T-cell (primary cell): ENCODE measurements around the gene GULP1. TPM values are rescaled to one million over a fixed set of nuclear protein-coding genes. Genes with fewer than 3 reads are reported as not detected.

Experiments used
- ATAC-seq, 4 experiments: fragments of 200-7000 bp in 3 of 4; fragments of 150-1000 bp in 1 of 4; cut with Tn5 transposase; replicated peaks in 1 of 4; 1 replicate in 3 of 4; 2 replicates in 1 of 4; pipeline ENCODE4 v1.10.0; 2021; ENCODE audit warnings: moderate library complexity in 3 of 4, mild to moderate bottlenecking in 2 of 4, moderate number of reproducible peaks in 1 of 4
- CTCF ChIA-PET, 2 donors: fragments of 300-600 bp; sonication (Branson Sonifier 250); formaldehyde crosslinking; loops; one replicate each; lab custom pipeline; 2022; ENCODE audit warnings: antibody characterized with exemption in 2 of 2; lab: Charles Lee
- POLR2A ChIA-PET, 2 donors: fragments of 300-600 bp; sonication (Branson Sonifier 250); formaldehyde crosslinking; loops; one replicate each; lab custom pipeline; 2022; ENCODE audit warnings: antibody characterized with exemption in 2 of 2; lab: Charles Lee
- DNase-seq, 35 experiments: peaks; one replicate each; pipeline versions ENCODE4 v3.0.0 to v3.0.0-alpha.2; 2013 to 2023
- H3K27ac ChIP-seq: one replicate; pipeline ENCODE4 v1.5.1; 2013; ENCODE audit warnings: low read length
- H3K27me3 ChIP-seq, 2 experiments: replicated peaks in 1 of 2; 1 replicate in 1 of 2; 2 replicates in 1 of 2; pipeline versions ENCODE4 v1.6.1 to v1.7.0; 2013; ENCODE audit warnings: low read length in 1 of 2, mixed read lengths in 1 of 2; ENCODE audit not compliant: control insufficient read depth in 2 of 2, insufficient read depth in 2 of 2; ENCODE audit errors: extremely low read depth in 1 of 2
- H3K36me3 ChIP-seq, 2 donors: 1 replicate in 1 of 2; 2 replicates in 1 of 2; pipeline versions ENCODE4 v1.6.1 to v1.7.0; 2013; ENCODE audit warnings: low read length in 1 of 2; ENCODE audit not compliant: control insufficient read depth in 2 of 2, insufficient read depth in 1 of 2; ENCODE audit errors: extremely low read depth in 1 of 2
- H3K4me1 ChIP-seq, 2 experiments: 1 replicate in 1 of 2; 2 replicates in 1 of 2; pipeline versions ENCODE4 v1.6.1 to v1.7.0; 2013; ENCODE audit warnings: low read length in 2 of 2, mixed read lengths in 1 of 2; ENCODE audit not compliant: insufficient read depth in 2 of 2, control insufficient read depth in 1 of 2; ENCODE audit errors: extremely low read depth in 1 of 2
- H3K4me3 ChIP-seq, 2 donors: 1 replicate in 1 of 2; 2 replicates in 1 of 2; pipeline versions ENCODE4 v1.5.1 to v1.7.0; 2013; ENCODE audit warnings: mild to moderate bottlenecking in 2 of 2, low read length in 1 of 2, moderate library complexity in 1 of 2; ENCODE audit not compliant: control insufficient read depth in 1 of 2; ENCODE audit errors: extremely low read depth in 1 of 2
- H3K9me3 ChIP-seq: 2 replicates; pipeline ENCODE4 v1.7.0; 2013
- H3K27ac Mint-ChIP-seq, 2 donors: one replicate each; pipeline ENCODE4 v1.8.0; 2020 to 2021; ENCODE audit warnings: mild to moderate bottlenecking in 2 of 2, mixed read lengths in 2 of 2
- H3K27me3 Mint-ChIP-seq, 2 donors: one replicate each; pipeline ENCODE4 v1.8.0; 2021 to 2022; ENCODE audit warnings: mixed read lengths in 2 of 2
- H3K36me3 Mint-ChIP-seq: one replicate; pipeline ENCODE4 v1.8.0; 2021; ENCODE audit warnings: mixed read lengths
- H3K4me1 Mint-ChIP-seq, 3 donors: one replicate each; pipeline ENCODE4 v1.8.0; 2020 to 2022; ENCODE audit warnings: mixed read lengths in 3 of 3, mild to moderate bottlenecking in 1 of 3
- H3K4me3 Mint-ChIP-seq, 3 donors: one replicate each; pipeline ENCODE4 v1.8.0; 2020 to 2022; ENCODE audit warnings: mild to moderate bottlenecking in 3 of 3, mixed read lengths in 3 of 3, moderate library complexity in 3 of 3
- H3K9me3 Mint-ChIP-seq, 3 donors: one replicate each; pipeline ENCODE4 v1.8.0; 2020 to 2022; ENCODE audit warnings: mixed read lengths in 3 of 3
- whole genome bisulfite sequencing: methylation state at CpG from one replicate; pipeline ENCODE4 v1.1.5; 2013; ENCODE audit warnings: missing lambda C conversion rate; ENCODE audit not compliant: insufficient coverage; 5-methylcytosine and 5-hydroxymethylcytosine counted together
- total RNA-seq, 35 experiments: library from RNA in 6 of 35; stranded (reverse) in 6 of 35; fragments of 120-200 nt in 1 of 35; gene quantifications; one replicate each; pipeline versions ENCODE4 v1.2.1 to v1.2.4 and lab custom pipeline; 2013 to 2026

GULP1 gene
- total RNA-seq, 5 donors from 2014 or later (not counting 1 experiment from before 2014, with no cell fraction given): 0.13 to 0.47 (median 0.13) TPM; not detected in 2

DNA sequence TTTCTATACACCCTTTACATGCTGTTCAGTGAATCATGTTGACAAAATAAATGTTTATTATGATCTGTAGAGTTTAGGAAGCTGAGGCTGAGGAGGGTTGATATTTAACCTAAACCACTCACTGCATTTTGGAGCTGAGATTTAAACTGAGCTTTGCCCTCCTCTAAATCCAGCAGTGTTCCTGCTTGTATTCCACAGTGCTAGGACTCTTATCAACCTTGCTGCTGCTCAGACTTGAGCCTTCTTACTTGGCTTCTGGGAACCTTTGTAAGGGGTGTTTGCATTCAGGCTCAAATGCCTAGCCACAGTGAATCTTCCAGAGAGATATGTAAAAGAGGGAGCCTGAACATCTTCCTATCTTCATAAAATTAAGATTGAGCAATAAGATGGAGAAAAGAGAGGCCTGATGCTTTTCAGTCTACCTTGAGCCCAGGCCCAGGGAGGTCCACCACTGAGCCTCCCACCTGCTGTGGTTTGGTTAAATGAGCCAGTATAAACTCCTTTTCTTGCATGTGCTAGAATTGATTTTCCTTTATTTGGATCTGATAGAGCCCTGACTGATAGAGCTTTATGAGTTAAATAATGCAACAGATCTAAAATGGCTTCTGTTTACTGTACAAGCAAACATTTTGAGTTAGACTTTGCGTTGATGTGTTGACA, 149.7 kb downstream of the GULP1 start:
- no peaks in the 10 kb centered on the region for H3K27me3 ChIP-seq
- Mint-ChIP-seq H3K9me3 (peaks cover 0 to 4% (median 4%) of the 10 kb centered on the region in 3 donors), H3K4me3 (no peak overlapping the region), H3K36me3 (no peaks in the 10 kb centered on the region), H3K4me1 (no peaks in the 10 kb centered on the region), H3K27ac (no peak overlapping the region), H3K27me3 (no peaks in the 10 kb centered on the region)
- H3K4me1 ChIP-seq: no peaks in the 10 kb centered on the region
- POLR2A ChIA-PET: no interaction called here
- no CpG with 5 or more reads among the region's 1 CpG for WGBS
- H3K36me3 ChIP-seq: no peaks in the 10 kb centered on the region
- no peaks in the 10 kb centered on the region for H3K9me3 ChIP-seq
- no peak overlapping the region for H3K4me3 ChIP-seq
- CTCF ChIA-PET: interaction anchor here in 1 of 2 donors (0.6 kb wide), 1 partner anchor 139 kb away, joined by 4 read pairs; no protein-coding TSS in a partner anchor
- no peak overlapping the region for H3K27ac ChIP-seq
- DNase-seq (no peak), ATAC-seq (no peak)

DNA sequence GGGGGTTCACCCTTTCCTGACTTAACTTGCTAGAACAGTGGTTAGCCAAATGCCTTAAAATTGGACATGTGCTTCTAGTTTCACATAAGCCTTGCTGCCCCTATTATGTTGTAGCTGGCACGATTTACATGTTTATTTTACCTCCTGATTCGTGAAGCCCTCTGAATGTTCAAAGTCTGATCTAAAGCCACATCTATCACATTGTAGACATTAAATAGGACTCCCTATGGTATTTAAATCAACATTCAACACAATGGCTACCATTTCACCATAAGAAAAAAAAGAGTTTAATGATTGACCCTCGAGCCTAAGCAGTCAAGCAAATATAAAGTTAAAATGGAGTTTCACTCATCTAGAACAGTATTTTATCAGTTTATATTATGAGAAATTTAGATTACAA, 151.5 kb downstream of the GULP1 start:
- Histone ChIP-seq H3K4me1 (no peaks in the 10 kb centered on the region), H3K9me3 (no peaks in the 10 kb centered on the region), H3K4me3 (no peak overlapping the region), H3K36me3 (no peaks in the 10 kb centered on the region), H3K27ac (no peak overlapping the region), H3K27me3 (no peaks in the 10 kb centered on the region)
- no peak for ATAC-seq
- WGBS: no CpG with 5 or more reads among the region's 3 CpGs
- ChIA-PET CTCF (no interaction called here), POLR2A (no interaction called here)
- DNase-seq: no peak
- Mint-ChIP-seq H3K36me3 (no peaks in the 10 kb centered on the region), H3K4me1 (no peaks in the 10 kb centered on the region), H3K9me3 (no peaks in the 10 kb centered on the region), H3K4me3 (no peak overlapping the region), H3K27me3 (no peaks in the 10 kb centered on the region), H3K27ac (no peak overlapping the region)

DNA sequence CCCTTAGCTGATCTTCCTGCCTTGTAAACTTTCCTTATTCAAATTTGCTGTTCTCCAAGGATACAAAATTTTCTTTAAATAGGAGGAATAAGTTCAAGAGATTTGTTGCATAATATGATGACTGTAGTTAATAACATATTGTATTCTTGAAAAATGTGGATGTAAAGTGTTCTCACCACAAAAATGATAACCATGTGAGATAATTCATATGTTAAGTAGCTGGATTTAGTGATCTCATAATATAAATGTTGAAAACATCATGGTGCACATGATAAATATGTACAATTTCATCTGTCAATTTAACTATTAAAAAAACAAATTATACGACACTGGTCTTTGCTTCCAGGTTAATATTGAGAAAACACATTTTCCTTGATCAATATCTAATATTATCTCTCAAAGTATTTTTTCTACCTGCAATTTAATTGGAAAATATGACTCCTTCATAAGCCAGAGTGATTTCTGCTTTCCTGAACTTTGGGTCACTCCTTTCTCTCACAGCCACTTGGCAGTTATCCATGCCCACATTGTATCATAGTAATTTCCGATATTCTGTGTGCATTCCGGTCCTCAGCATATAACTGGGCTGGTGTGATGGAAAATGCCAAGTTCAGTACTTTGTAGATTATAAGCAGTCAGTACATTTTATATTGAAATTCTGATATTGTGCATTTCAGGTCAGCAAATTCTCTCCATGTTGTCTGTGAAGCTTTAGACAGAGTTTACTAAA, 152.6 kb downstream of the GULP1 start:
- ATAC-seq: no peak
- no peak overlapping the region for H3K4me3 Mint-ChIP-seq
- H3K27me3 Mint-ChIP-seq: no peaks in the 10 kb centered on the region
- H3K4me1 Mint-ChIP-seq: no peaks in the 10 kb centered on the region
- no peaks in the 10 kb centered on the region for H3K9me3 ChIP-seq
- H3K4me3 ChIP-seq: no peak overlapping the region
- WGBS: 60% methylated on average over 1 of the region's 3 CpGs
- H3K27ac Mint-ChIP-seq: no peak overlapping the region
- ChIA-PET POLR2A (no interaction called here), CTCF (no interaction called here)
- H3K27ac ChIP-seq: no peak overlapping the region
- H3K9me3 Mint-ChIP-seq: peaks cover 0 to 3% (median 0%) of the 10 kb centered on the region in 3 donors
- no peaks in the 10 kb centered on the region for H3K36me3 ChIP-seq
- no peak for DNase-seq
- H3K27me3 ChIP-seq: no peaks in the 10 kb centered on the region
- no peaks in the 10 kb centered on the region for H3K4me1 ChIP-seq
- no peaks in the 10 kb centered on the region for H3K36me3 Mint-ChIP-seq

DNA sequence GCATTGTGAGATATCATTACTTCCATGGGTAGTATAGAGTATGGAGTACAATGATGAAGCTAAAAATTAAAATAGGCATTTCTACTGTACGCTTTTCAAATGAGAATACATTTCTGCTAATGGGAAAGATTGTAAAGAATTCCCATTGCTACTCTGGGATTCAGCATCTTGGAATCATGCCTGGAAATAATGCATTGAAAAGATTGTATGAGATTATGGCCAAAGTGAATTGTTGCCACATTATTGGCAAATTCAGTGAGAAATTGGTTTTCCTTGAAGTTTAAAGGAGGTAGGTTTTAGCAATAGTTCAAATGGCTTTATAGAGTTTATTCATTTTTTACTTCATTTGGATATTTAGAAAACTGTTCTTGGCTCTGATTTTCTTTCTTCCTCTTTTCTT, 157.9 kb downstream of the GULP1 start:
- no peaks in the 10 kb centered on the region for H3K36me3 ChIP-seq
- H3K9me3 ChIP-seq: no peaks in the 10 kb centered on the region
- POLR2A ChIA-PET: no interaction called here
- H3K27ac ChIP-seq: no peak overlapping the region
- Mint-ChIP-seq H3K36me3 (no peaks in the 10 kb centered on the region), H3K27me3 (peaks cover 0 to 3% of the 10 kb centered on the region in 2 donors), H3K9me3 (peaks cover 0 to 4% (median 0%) of the 10 kb centered on the region in 3 donors), H3K27ac (no peak overlapping the region), H3K4me3 (no peak overlapping the region), H3K4me1 (no peaks in the 10 kb centered on the region)
- H3K4me3 ChIP-seq: no peak overlapping the region
- H3K27me3 ChIP-seq: peaks cover 0 to 4% of the 10 kb centered on the region in 2 experiments
- CTCF ChIA-PET: no interaction called here
- WGBS: no CpG with 5 or more reads among the region's 1 CpG
- DNase-seq (no peak), ATAC-seq (no peak)
- no peaks in the 10 kb centered on the region for H3K4me1 ChIP-seq

DNA sequence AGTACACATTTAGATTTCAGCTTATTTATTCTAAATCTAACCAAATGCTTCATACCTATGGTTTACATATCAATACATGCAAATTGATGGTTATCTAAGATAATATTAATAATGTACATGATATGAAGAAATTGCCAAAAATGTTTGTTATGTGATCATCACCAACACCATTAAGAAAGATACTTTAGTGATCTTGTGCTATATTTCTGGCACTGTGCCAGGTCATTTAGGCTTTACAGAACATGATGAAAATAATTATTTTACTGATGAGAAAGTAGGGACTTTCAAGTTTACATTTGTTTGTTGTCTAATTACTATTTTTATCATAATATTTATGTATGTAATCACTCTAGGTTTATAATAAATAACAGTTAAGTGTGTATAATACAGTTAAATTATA, 158.3 kb downstream of the GULP1 start:
- ATAC-seq (no peak), DNase-seq (no peak)
- H3K36me3 Mint-ChIP-seq: no peaks in the 10 kb centered on the region
- H3K27ac ChIP-seq: no peak overlapping the region
- no peak overlapping the region for H3K4me3 Mint-ChIP-seq
- H3K36me3 ChIP-seq: no peaks in the 10 kb centered on the region
- no peak overlapping the region for H3K27ac Mint-ChIP-seq
- no peaks in the 10 kb centered on the region for H3K4me1 ChIP-seq
- peaks cover 0 to 4% (median 0%) of the 10 kb centered on the region in 3 donors for H3K9me3 Mint-ChIP-seq
- no peaks in the 10 kb centered on the region for H3K4me1 Mint-ChIP-seq
- CTCF ChIA-PET: no interaction called here
- POLR2A ChIA-PET: no interaction called here
- H3K27me3 ChIP-seq: peaks cover 0 to 4% of the 10 kb centered on the region in 2 experiments
- no peak overlapping the region for H3K4me3 ChIP-seq
- no peaks in the 10 kb centered on the region for H3K9me3 ChIP-seq
- peaks cover 0 to 3% of the 10 kb centered on the region in 2 donors for H3K27me3 Mint-ChIP-seq

DNA sequence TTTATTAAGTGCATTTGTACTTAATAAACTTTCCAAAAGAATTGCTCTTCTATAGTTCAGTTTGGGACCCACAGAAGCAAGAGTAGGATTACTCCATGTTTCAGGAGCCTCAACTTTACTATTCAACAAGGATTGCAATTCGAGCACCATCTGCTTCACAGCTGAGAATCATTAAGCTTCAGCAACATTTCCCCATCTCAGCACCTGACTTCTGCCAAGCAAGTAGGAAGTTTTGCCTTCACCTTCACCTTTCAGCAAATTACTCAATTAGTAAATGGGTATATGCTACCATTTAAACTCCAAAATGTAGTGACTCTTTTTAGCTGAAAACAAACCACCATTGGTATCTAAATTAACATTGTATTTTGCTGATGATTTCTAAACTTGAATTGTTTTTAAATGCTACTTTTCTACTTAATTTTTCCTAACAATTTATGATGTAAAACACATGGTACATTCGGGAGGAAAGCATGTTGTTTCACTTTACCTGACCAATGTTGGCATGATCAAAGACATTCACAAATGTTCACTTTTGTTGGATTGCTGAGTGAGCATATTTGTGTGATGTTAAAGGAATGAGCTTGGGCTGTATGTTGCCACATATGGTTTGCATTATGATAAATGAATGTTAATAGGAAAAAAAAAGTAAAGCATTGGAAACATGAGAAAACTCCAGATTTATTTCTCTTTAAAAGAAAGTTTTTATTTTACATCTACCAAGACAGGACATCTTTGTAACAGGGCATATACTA, 159.2 kb downstream of the GULP1 start:
- ChIA-PET CTCF (no interaction called here), POLR2A (interaction anchor here in 1 of 2 donors (0.5 kb wide), 1 partner anchor 1154 kb away, joined by 3 read pairs; no protein-coding TSS in a partner anchor)
- no peaks in the 10 kb centered on the region for H3K4me1 Mint-ChIP-seq
- Histone ChIP-seq H3K27me3 (peaks cover 0 to 4% of the 10 kb centered on the region in 2 experiments), H3K27ac (no peak overlapping the region), H3K4me1 (no peaks in the 10 kb centered on the region), H3K9me3 (no peaks in the 10 kb centered on the region), H3K36me3 (no peaks in the 10 kb centered on the region), H3K4me3 (no peak overlapping the region)
- no peaks in the 10 kb centered on the region for H3K36me3 Mint-ChIP-seq
- 50% methylated on average over 1 of the region's 2 CpGs for WGBS
- no peak for ATAC-seq
- H3K9me3 Mint-ChIP-seq: peaks cover 0 to 4% (median 0%) of the 10 kb centered on the region in 3 donors
- H3K4me3 Mint-ChIP-seq: no peak overlapping the region
- H3K27me3 Mint-ChIP-seq: peaks cover 0 to 3% of the 10 kb centered on the region in 2 donors
- H3K27ac Mint-ChIP-seq: no peak overlapping the region
- no peak for DNase-seq
